Gastroesophageal sphincter (tissue), 3 donors: ENCODE data around the gene PSPH.

Source experiments
- CTCF ChIP-seq, 4 experiments: fragments of 200-600 bp in 2 of 4; fragments of 450-650 bp in 2 of 4; sonication (generic) in 1 of 4; IDR thresholded peaks; one replicate each; pipeline ENCODE4 v1.5.1; 2017 to 2019; ENCODE audit warnings: antibody characterized with exemption in 4 of 4, mild to moderate bottlenecking in 2 of 4, moderate library complexity in 2 of 4
- POLR2A ChIP-seq, 2 donors: fragments of 450-650 bp; IDR thresholded peaks; one replicate each; pipeline ENCODE4 v1.6.1; 2017; ENCODE audit warnings: antibody characterized with exemption in 2 of 2, mild to moderate bottlenecking in 2 of 2, moderate library complexity in 1 of 2
- POLR2AphosphoS5 ChIP-seq: sonication (generic); formaldehyde crosslinking; IDR thresholded peaks from one replicate; pipeline ENCODE4 v1.6.1; 2017; ENCODE audit warnings: antibody characterized with exemption

GRCh38 chr7:55964261-55965099, 86.8 kb downstream of the PSPH start, which contains the start of gene NIPSNAP2:
- TF ChIP-seq CTCF (IDR thresholded peaks at IDR 0.05): peak in 3 of 4 experiments; percentile 55 to 89 (median 87)
- peak; percentile 41 to 72 for TF ChIP-seq POLR2A (IDR thresholded peaks at IDR 0.05)
- no peak for TF ChIP-seq POLR2AphosphoS5
